BJ (cell line): ENCODE measurements around the gene TNIK. TPM values are rescaled to one million over a fixed set of nuclear protein-coding genes. Genes with fewer than 3 reads are reported as not detected.

Source experiments
- CTCF ChIA-PET: fragments of 350-600 bp; formaldehyde crosslinking; extraction: SDS; loops from one replicate; lab custom pipeline; 2021; ENCODE audit warnings: antibody characterized with exemption, inconsistent platforms; lab: Yijun Ruan, JAX
- POLR2A ChIA-PET: fragments of 300-600 bp; sonication (Branson Sonifier 250); formaldehyde crosslinking; extraction: SDS; loops from one replicate; lab custom pipeline; 2021; ENCODE audit warnings: antibody characterized with exemption; lab: Charles Lee
- DNase-seq: peaks from one replicate; pipeline ENCODE4 v3.0.0-alpha.2; 2011; ENCODE audit warnings: low read depth
- H3K27me3 ChIP-seq: 2 replicates; pipeline ENCODE4 v1.6.0; 2011; ENCODE audit warnings: low read length; ENCODE audit not compliant: control insufficient read depth, insufficient read depth
- H3K36me3 ChIP-seq: 2 replicates; pipeline ENCODE4 v1.5.1; 2011; ENCODE audit warnings: low read length; ENCODE audit not compliant: control insufficient read depth, insufficient read depth
- H3K4me3 ChIP-seq: 2 replicates; pipeline ENCODE4 v1.5.1; 2011; ENCODE audit warnings: low read depth, mild to moderate bottlenecking, control low read depth, low read length
- CTCF ChIP-seq: IDR thresholded peaks from 2 replicates; pipeline ENCODE4 v1.5.1; 2011; ENCODE audit warnings: low read depth, mild to moderate bottlenecking, control low read depth, inconsistent platforms, low read length, moderate library complexity; ENCODE audit not compliant: insufficient read depth
- polyA plus RNA-seq: library from polyadenylated mRNA; depleted of rRNA; stranded (reverse); fragments of >200 nt; gene quantifications from 2 replicates; pipeline ENCODE4 v1.2.3, GENCODE V29; 2011

TNIK gene
- polyA plus RNA-seq, 1 experiment: 2.1 TPM

GRCh38 chr3:171231361-171231760 lies 228.8 kb downstream of the TNIK start:
- no peaks in the 10 kb centered on the region for H3K27me3 ChIP-seq
- CTCF ChIA-PET: interaction anchor here (0.8 to 1.5 kb wide), 2 partner anchors 21 to 25 kb away, joined by 3 read pairs; no protein-coding TSS in a partner anchor
- DNase-seq: no peak
- POLR2A ChIA-PET: no interaction called here
- no peak overlapping the region for H3K4me3 ChIP-seq
- no peaks in the 10 kb centered on the region for H3K36me3 ChIP-seq
- no peak for TF ChIP-seq CTCF

GRCh38 chr3:171230865-171231264 lies 229.3 kb downstream of the TNIK start:
- ChIA-PET CTCF (interaction anchor here (1.5 kb wide), 1 partner anchor 21 kb away, joined by 3 read pairs; no protein-coding TSS in a partner anchor), POLR2A (no interaction called here)
- no peak for TF ChIP-seq CTCF
- no peak for DNase-seq
- no peak overlapping the region for H3K4me3 ChIP-seq
- H3K36me3 ChIP-seq: no peaks in the 10 kb centered on the region
- H3K27me3 ChIP-seq: no peaks in the 10 kb centered on the region

DNA sequence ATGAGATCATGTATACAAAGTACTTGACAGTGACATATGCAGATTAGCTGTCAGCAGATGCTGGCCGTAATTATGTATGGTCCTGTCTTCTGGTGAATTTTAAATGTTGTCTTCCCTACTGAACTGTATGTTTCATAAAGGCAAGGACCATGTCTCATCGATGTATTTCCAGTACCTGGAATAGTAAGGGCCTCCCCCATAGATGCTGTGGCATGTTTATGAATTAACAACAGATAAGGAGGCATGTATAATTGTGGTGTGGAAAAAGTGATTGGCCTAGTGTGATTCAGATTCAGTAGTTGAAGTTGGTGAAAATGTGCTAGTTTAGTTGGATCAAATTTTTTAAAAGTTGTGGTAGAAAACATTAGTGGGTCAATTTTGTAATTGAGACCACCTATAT lies 231.0 kb downstream of the TNIK start:
- CTCF ChIA-PET: no interaction called here

GRCh38 chr3:171228240-171228639 lies 232.0 kb downstream of the TNIK start:
- no peak for TF ChIP-seq CTCF
- ChIA-PET CTCF (no interaction called here), POLR2A (no interaction called here)
- no peak for DNase-seq
- Histone ChIP-seq H3K36me3 (no peaks in the 10 kb centered on the region), H3K4me3 (no peak overlapping the region), H3K27me3 (no peaks in the 10 kb centered on the region)

More for the DNA sequence above, 231.0 kb downstream of the TNIK start:
- H3K36me3 ChIP-seq: no peaks in the 10 kb centered on the region
- H3K4me3 ChIP-seq: no peak overlapping the region
- no peaks in the 10 kb centered on the region for H3K27me3 ChIP-seq
- no peak for TF ChIP-seq CTCF
- POLR2A ChIA-PET: no interaction called here
- no peak for DNase-seq

DNA sequence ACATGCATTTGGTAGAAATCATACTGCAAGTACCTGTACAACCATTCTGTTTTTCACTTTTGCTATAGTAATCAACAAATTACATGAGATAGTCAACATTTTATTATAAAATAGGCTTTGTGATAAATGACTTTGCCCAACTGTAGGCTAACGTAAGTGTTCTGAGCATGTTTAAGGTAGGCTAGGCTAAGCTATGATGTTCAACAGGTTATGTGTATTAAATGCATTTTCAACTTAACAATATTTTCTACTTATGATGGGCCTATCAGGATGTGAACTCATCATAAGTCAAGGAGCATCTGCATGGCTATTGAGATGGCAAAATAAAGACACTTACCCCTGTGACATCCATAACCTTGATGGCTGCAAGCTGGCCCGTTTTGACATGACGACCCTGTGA lies 232.4 kb downstream of the TNIK start:
- ChIA-PET CTCF (no interaction called here), POLR2A (no interaction called here)

More for the DNA sequence above, 232.4 kb downstream of the TNIK start:
- Histone ChIP-seq H3K4me3 (no peak overlapping the region), H3K27me3 (no peaks in the 10 kb centered on the region), H3K36me3 (no peaks in the 10 kb centered on the region)
- no peak for TF ChIP-seq CTCF
- no peak for DNase-seq
